CD4-positive, alpha-beta T cell treated with Interleukin-6 for 4 hours (primary cell): ENCODE data around the gene MYBPC2.
A peak's percentile ranks its signal among the peaks of the same experiment; 100 is the strongest.
"Not testable (repeated sequence)": the region's sequence is repeated elsewhere in the genome, so short reads cannot be mapped to it uniquely, and the experiment has no call there.

Source experiments
- DNase-seq: peaks from one replicate; pipeline ENCODE4 v3.0.0-alpha.2; 2020; ENCODE audit warnings: mixed read lengths

MYBPC2 gene

DNA sequence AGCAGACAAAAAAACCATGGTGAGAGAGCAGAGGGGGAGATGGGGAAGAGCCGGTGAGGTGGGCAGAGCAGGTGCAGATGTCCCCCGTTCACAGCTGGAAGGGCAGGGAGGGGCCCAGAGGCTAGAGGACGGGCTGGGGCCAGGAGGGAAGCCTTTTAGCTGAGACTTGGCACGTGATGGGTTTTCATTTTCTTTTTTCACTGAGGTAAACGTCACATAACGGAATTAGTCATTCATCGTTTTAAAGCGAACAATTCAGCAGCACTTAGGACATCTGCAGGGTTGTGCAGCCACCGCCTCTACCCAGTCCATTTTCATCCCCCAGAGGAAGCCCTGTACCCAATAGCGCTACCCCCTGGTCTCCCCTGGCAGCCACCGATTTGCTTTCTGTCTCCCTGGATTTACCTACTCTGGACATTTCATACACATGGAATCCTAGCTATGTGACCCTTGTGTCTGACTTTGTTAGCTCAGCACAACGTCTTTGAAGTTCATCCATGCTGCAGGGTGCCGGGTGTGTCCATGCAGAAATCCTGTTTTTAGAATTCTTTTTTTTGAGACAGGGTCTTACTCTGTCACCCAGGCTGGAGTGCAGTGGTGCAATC lies 27.6 kb downstream of the MYBPC2 start:
- no peak for DNase-seq

DNA sequence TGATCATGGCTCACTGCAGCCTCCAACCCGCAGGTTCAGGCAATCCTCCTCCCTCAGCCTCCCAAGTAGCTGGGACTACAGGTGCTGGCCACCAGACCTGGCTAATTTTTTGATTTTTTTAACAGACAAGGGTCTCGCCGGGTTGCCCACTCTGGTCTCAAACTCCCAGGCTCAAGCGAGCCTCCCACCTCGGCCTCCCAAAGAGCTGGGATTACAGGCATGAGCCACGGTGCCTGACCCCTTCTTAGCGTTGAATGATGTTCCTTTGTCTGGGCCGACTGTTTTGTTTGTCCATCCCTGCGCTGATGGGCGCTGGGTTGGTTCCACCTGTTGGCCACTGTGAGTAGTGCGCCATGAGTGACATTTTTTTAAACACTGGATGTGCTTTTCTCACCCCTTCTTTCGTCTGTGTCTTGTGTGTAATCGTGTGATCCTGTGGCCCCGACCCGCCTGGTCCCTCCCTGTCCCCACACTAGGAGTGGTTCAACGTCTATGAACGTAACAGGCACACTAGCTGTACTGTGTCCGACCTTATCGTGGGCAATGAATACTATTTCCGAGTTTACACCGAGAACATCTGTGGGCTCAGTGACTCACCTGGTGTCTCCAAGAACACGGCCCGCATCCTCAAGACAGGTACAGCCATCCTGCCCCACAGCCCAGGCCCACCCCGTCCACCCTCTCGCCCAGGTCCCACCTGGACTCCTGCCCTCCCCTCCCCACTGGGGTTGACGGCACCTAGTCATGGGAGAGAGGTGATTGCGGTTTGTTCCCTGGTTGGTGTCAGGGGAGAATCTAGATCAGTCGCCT lies 28.6 kb downstream of the MYBPC2 start:
- peak; percentile 65 for DNase-seq

DNA sequence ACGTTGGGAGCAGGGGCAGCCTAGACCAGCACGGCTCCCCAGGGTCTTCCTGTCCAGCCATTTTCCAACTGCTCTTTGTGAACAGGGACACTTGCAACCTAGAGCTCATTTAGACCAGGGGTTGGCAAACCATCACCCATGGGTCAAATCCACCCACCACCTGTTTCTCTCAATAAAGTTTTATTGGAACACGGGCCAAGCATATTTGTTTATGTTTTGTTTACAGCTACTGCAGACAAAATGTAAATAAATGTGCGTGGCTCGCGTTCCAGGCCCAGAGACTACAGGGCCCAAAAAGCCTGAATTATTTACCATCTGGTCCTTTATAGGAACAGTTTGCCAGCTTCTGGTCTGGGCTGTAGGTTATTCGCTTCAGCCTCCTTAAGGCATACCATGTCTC lies 30.3 kb downstream of the MYBPC2 start:
- DNase-seq = no peak

DNA sequence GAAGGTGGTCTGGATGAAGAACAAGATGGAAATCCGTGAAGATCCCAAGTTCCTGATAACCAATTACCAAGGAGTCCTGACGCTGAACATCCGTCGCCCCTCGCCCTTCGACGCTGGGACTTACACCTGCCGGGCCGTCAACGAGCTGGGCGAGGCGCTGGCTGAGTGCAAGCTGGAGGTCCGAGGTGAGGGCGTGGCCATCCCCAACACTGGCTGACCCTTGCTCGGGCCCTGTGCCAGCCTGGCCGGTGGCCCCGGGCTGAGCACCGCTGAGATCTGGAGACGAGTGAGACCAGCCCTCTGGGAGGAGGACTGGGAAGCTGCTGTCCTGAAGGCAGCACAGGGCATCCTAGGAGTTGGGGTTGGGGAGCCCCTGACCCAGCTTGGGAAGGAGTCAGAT lies 31.7 kb downstream of the MYBPC2 start:
- DNase-seq = no peak

DNA sequence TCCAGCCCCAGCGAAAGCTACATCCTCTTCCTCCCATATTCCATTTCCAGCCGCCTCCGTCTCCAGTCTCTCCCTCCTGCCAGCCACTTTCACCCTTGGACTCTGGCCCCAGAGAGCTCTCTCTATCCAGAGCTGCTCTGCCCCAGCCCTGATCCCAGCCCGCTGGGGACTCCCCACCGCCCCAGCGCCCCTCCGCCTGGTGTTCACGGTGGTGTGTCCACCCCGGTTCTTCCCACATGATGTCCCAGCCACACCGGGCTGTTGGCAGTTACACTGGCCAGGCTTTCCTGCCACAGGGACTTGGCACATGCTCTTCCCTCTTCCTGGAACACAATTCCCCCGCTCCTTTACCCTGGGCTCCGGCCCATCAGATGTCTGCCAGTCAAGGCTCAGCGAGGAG lies 32.3 kb downstream of the MYBPC2 start:
- no peak for DNase-seq

DNA sequence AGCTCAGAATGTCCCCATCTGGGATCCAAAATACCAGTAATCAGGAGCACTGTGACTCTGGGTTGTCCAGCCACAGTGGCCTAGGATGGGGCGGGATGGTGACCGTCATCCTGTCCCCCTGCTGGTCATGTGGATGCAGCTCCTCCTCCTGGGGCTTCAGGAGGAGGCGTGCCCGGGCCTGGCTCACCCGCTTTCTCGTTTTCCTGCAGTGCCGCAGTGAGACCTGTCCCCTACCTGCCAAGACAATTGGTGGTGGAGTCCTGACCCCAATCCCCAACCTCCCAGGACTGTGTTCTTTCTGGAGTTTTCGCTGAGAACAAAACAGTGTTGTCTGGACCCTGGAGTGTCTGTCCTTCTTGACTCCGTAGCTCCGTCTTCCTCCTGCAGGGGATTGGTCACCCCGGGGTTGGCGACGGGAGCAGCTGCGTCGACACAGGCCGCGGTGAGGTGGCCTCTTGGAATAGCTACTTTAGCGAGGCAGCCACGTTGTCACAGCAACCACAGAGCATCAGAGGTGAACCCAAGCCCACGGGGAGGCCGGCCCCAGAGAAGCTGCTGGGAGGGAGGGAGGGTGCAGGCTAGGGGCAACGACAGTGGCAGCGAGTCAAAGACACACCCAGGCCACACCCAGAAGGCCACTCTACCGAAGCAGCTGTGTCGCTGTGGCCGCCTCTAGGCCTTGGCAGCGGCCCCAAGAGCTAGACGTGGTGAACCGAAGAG lies 33.5 kb downstream of the MYBPC2 start:
- no peak for DNase-seq

DNA sequence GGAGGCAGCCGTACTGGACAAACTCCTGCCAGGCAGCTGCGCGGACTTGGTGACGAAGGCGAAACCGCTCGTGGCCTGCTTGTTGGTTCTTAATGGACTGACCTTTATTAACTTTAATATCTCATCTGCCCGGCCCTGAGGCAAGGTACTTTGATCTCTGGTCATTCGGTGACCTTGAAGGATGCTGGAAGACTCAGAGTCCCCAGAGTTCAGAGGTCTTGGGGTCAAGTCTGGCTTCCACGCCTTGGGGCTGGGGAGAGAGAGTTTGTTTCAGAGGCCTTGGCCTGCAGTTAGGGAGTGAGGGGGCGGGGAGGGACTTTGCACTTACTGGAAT lies 34.0 kb downstream of the MYBPC2 start:
- no peak for DNase-seq

DNA sequence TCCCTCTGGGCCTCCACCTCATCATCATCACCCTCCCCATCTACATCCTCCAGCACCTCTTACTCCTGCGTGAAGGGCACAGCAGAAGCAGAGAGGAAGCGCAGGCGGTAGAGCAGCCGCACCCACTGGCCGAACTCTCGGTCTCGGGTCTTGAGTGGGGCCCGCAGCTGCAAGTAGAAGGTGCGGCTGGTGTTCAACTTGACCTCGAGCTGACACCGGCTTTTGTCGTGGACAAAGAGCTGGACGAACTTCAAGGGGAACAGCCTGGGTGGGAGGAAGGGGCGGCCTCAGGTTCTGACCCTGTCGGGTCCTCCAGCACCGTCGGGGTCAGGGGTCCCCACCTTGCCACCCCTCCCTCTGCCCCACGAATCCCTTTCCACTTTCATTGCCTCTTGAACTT lies 34.9 kb downstream of the MYBPC2 start:
- no peak for DNase-seq

DNA sequence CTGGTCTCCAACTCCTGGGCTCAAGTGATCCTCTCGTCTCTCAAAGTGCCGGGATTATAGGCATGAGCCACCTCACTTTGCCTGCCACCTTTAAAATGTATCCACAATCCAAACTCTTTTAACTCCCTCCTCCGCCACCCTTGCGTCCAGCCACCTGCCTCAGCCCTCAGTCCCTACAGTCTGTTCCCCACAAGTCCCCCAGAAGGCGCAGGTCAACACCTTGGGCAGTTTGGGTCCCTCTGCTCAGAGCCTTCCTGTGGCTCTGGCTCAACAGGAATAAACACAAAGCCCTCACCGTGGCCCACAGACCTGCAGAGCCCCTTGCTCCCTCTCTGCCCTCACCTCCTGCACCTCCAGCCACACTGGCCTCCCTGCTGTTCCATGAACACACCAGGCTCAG lies 36.1 kb downstream of the MYBPC2 start:
- no peak for DNase-seq

DNA sequence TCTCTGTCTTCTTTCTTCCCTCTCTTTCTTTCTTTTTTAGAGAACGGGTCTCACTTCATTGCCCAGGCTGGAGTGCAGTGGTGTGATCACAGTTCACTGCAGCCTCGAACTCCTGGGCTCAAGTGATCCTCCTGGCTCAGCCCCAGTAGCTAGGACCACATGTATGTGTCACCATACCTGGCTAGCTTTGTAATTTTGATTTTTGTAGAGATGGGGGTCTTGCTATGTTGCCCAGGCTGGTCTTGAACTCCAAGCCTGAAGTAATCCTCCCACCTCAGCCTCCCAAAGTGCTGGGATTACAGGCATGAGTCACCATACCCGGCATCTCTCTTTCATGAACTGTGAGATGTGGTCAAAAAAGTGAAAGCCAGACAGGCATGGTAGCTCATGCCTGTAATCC lies 40.6 kb downstream of the MYBPC2 start:
- DNase-seq = not testable (repeated sequence)

DNA sequence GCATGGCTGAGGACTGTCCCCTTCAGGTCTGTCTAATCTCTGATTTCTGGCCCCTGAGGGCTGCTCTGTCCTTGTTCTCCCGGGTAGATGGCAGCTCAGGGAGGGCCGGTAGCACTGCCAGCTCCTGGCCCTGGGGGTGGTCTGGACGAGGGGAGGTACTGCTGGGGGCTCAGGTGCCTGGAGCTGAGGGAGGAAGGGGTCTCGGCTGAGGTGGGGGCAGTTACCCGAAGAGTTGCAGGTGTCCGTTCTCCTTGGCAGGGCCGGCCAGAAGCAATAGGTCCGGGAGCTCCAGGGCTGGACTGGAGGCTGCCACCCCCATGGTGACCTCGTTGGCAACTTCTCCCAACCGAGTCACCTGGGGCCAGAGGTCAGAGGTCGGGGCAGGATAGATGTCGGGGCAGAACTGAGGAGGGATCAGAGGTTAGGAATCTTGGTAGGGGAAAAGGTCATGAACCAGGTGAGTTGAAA lies 42.4 kb downstream of the MYBPC2 start:
- no peak for DNase-seq

DNA sequence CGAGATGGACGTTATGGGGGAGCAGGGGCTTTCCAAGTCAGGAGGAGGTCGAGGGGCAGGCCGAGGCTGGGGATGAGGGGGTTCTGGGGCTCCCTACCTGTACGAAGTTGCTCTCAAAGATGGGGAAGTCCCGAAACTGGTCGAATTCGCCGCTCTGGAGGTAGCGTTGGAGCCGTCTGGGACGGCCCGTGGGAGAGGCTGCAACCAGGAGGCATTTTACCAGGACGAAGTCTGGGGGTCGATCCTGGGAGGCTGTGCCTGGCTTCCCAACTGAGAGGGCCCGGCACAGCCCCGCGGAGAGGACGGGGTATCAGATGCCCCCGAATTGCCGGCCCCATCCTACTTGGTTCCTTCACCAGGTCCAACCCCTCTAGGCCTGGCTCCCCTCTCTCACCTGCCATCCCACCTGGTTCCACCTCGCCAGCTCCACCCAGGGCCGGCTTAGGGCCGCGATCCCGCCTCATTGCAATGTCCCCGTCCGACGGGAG lies 43.1 kb downstream of the MYBPC2 start:
- DNase-seq = peak; percentile 5

DNA sequence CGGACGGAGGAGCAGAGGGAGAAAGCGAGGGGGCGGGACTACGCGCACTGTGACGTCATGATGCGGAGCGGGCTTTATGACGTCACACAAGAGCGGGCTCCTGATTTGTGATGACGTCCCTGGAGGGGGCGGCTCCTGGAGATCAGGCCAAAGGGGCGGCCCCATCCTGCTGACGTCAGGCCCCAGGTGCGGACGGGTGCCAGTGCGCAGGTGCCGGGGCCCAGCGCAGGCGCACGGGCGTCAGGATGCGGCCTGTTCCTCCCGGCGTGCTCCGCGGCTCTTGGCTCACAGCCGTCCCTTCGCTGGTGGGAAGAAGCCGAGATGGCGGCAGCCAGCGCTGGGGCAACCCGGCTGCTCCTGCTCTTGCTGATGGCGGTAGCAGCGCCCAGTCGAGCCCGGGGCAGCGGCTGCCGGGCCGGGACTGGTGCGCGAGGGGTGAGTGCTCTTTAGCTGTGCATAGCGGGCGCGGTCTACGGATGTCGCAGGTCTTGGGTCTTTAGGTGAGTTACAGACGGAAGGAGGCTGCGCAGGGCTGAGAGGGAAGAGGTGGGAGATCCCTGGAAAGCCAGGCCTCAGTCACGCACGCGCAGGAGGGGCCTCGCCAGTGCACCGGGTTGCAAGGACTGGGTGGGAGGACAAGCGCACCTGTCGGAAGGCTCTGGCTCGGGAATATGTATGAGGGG lies 43.7 kb downstream of the MYBPC2 start, which contains the start of the genes EMC10 and GARIN5A:
Gene EMC10, plus strand, starts transcription at position 284 of the 683 bp plus-strand sequence. Its CDS starts 38 bp downstream, at position 322.
Gene GARIN5A, minus strand, starts transcription at position 625 of the 683 bp plus-strand sequence. Its CDS starts 460 bp downstream, at position 165.
- DNase-seq = peak; percentile 91

DNA sequence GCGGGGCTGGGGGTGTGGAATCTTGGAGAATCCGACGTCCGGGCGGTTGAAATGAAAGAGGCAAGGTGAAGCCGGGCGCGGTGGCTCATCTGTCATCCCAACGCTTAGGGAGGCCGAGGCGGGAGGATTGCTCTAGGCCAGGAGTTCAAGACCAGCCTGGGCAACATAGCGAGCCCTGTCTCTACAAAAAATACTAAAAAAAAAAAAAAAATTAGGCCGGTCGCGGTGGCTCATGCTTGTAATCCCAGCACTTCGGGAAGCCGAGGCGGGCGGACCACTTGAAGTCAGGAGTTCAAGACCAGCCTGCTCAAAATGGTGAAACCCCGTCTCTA lies 44.2 kb downstream of the MYBPC2 start:
- DNase-seq = no peak

DNA sequence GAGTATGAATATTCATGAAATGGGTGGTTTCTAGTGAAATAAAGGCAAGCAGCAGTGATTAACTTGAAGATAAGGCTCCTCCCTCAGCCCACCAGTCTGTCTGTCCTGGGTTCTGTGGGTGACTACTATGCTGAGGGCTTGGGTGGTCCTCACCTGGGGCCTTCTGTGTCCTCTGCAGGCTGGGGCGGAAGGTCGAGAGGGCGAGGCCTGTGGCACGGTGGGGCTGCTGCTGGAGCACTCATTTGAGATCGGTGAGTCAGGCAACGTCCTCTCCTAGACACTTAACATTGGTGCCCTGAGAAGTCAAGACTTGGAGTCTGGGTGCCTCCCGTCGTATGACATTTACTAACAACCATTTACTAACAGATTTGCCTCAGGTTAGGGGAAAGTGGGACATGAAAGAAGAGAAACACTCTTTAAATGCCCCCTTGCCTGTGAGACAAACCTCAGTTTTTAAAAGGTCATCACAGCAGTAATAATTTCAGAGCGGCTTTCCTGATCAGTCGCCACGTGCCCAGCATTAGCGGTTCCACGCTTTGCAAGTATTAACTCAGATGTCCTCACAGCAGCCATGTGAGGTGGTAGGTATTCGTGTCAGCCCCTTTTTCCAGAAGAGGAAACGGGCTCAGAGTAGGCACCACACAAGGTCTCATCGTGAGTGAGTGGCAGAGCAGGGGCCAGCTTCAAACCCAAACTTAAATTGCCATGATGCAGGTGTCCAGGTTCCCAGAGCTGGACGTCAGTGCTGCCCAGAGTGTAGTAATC lies 45.2 kb downstream of the MYBPC2 start:
- no peak for DNase-seq

DNA sequence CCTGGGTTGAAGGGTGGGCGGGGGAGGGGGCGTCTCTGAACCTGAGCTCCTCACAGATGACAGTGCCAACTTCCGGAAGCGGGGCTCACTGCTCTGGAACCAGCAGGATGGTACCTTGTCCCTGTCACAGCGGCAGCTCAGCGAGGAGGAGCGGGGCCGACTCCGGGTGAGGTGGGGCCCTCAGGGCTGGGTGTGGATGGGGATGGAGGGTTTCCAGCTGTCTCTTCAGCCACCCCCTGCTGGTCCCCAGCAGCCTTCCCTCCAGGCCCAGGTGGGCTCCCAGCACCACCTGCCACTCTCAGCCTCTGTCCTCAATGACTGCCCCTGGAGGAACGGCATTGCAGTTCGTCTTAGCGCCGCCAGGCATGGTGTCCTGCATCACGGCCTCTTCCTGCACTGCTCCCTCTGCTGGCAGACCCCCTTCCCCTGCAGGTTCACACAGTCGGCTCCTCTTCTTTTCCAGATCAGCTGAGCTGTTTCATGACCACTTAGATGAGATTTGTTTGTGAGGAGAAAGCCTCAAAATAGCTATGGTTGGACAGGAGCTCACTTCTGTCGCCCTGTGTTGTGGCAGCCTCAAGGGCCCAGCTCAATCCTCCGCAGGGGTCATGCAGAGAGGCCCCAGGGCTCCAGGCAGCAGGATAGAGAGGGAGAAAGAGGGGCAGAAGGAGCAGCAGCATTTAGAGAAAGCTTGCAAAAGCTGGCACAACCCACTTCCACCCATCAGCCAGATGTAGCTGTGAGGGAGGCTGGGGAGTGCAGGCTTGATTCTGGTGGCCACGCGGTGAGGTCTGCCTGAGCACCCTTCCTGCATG lies 46.4 kb downstream of the MYBPC2 start:
- peak; percentile 20 for DNase-seq

DNA sequence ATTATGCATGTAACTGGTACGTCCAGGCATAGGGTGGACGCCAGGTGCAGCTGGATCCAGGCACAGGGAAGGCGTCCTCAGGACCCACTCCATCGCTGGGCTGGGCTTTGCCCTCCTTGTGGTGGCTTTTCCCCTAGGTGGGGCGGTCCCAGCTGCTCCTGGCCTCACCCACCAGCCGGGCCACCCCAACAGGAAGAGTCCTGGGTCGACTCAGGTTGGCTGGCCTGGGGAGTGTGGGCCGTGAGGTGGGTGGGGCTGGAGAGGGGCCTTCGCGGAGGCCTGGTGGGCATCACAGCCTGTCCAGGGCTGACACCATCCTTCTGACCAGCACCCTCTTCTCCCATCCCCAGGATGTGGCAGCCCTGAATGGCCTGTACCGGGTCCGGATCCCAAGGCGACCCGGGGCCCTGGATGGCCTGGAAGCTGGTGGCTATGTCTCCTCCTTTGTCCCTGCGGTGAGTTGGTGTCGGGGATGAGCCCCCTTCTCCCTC lies 47.1 kb downstream of the MYBPC2 start:
- DNase-seq = no peak

DNA sequence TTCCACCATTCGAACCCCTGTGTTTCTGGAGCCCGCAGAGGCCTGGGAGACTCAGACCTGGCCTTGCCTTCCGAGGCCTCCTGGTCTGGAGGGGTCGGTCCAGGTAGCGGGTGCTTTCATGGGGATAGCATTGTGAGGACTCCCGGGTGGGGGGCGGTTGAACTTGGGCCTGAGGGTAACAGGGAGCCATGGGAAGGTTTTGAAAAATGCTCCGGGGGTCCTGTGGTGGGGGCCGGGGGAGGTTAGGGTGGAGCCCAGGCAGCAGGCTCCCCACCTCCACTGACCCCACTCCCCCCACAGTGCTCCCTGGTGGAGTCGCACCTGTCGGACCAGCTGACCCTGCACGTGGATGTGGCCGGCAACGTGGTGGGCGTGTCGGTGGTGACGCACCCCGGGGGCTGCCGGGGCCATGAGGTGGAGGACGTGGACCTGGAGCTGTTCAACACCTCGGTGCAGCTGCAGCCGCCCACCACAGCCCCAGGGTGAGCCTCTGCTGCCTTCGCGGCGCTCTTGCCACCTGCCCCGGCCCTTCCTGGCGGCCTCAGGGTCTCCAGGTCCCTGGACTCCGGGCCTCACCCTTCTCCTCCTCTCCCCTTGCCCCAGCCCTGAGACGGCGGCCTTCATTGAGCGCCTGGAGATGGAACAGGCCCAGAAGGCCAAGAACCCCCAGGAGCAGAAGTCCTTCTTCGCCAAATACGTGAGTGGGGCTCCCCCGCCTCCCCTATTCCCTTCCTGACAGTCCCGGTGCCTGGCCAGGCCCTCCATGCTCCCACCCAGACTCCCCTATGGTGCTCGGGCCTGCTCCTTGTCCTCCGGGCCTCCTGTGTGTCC lies 47.8 kb downstream of the MYBPC2 start:
- no peak for DNase-seq

DNA sequence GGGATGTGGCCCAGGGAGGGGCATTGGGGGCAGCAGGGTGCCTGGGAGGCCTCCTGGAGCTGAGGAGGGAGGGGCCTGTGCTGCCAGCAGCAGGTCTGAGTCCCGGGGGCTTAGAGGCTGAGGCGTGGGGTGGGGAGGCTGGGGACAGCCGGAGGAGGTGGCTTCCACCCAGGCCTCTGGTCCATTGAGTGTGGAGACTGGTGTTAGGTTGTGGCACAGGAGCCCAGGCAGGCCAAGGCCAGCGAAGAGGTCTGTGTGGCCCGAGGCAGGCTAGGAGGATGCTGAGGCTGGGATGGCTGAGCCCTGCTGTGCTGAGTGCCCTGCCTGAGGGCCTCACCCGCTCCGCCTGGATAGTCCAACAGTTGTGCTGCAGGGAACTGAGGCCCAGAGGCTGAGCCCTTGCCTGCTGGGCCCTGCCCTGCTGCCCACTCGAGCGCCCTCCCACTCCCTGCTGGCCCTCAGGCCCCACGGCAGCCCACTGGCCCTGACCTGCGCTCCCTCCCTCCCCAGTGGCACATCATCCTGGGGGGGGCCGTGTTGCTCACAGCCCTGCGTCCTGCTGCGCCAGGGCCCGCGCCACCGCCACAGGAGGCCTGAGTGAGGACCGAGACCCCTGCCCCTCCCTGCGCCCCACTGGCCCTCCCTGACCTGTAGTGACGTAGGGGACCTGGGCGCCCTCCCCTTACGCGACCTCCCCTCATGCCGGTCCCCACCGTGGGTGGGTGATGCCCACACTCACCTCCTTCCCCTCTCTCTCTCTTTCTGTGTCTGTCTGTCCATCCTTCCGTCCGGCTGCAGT lies 48.9 kb downstream of the MYBPC2 start:
- no peak for DNase-seq
